Activated CD4-positive, CD25-positive, alpha-beta regulatory T cell treated with anti-CD3 and anti-CD28 coated beads, Interleukin-2, amount 50 U/mL, for 16 hours (primary cell): ENCODE data around the gene PDF.
A peak's percentile ranks its signal among the peaks of the same experiment; 100 is the strongest.
"Not testable (repeated sequence)": the region's sequence is repeated elsewhere in the genome, so short reads cannot be mapped to it uniquely, and the experiment has no call there.

Experiments
- DNase-seq: peaks from one replicate; pipeline ENCODE4 v3.0.0-alpha.2; 2020; ENCODE audit warnings: low read depth, low spot score

Gene PDF

DNA sequence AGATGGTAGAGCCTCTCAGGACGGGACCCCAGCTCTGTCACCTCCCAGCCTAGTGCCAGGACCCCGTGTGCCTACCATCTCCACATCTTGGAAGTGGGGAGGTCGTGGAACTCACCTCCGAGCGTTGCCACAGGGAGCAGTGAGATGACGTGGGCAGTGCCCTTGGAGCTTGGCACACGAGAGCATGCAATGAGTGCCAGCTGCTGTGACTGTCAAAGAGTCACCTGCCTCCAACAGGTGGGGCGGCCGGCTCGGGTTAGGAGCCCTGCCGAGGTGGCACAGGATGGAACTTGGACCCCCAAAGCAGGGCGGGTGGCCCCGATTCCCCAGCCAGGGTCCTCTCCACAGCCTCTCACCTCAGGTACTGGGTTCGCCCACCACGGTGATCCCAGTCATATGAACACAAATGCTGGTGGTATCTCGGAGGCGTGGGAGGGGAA, 13.8 kb downstream of the PDF start:
- DNase-seq = no peak

DNA sequence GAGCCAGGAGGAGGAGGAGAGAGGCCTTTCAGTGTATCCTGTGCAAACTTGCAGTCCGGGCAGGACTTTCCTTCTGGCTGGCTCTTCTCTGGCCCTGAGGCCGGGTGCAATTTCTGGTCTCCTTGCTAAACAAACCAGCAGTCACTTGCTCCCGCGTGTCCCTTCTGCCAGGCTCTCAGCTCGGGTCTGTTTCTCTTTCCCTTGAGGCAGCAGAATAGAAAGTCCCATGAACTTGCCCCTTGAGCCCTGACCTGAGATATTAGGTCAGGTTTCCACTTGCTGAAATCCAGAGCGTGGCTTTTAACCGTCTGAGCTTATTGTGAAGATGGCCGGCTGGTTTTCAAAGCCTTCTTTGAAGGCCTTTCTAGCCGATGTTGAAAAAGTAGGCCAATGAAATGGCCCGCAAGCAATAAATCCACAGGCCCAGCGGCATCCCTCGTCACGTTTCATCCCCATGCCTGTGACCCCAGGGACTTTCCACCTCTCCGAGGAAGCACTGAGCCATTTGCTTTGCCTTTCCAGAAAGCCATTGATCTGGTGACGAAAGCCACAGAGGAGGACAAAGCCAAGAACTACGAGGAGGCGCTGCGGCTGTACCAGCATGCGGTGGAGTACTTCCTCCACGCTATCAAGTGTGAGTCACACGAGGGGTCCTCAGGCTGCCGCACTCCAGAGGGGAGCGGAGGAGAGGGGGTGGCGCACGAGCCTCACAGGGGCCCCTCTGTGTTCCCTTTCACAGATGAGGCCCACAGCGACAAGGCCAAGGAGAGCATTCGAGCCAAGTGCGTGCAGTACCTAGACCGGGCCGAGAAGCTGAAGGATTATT, 14.7 kb downstream of the PDF start:
- no peak for DNase-seq

DNA sequence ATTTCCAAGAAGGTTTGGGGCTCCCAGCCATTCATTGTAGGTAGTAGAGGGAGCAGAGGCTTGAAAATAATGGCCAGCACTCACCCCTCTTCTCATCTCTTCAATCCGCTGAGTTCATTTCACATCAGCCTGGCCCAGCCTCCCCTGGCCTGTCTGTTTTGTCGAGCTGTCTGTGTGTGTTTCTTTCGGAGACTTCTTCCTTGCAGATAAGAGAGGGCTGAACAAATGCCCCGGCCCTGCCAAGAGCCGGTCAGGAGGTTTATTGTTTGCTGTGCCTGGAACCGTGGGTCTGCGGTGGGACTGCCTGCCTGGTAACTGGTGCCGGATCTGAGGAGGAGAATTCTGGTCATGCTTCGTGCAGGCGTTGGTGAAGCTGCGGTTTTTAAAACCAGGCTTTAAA, 15.9 kb downstream of the PDF start:
- DNase-seq = no peak

- DNase-seq = no peak
Observed at GRCh38 chr16:69313469-69313868, 16.9 kb downstream of the PDF start.

- DNase-seq = no peak
Observed at GRCh38 chr16:69311533-69312387, 18.6 kb downstream of the PDF start.

DNA sequence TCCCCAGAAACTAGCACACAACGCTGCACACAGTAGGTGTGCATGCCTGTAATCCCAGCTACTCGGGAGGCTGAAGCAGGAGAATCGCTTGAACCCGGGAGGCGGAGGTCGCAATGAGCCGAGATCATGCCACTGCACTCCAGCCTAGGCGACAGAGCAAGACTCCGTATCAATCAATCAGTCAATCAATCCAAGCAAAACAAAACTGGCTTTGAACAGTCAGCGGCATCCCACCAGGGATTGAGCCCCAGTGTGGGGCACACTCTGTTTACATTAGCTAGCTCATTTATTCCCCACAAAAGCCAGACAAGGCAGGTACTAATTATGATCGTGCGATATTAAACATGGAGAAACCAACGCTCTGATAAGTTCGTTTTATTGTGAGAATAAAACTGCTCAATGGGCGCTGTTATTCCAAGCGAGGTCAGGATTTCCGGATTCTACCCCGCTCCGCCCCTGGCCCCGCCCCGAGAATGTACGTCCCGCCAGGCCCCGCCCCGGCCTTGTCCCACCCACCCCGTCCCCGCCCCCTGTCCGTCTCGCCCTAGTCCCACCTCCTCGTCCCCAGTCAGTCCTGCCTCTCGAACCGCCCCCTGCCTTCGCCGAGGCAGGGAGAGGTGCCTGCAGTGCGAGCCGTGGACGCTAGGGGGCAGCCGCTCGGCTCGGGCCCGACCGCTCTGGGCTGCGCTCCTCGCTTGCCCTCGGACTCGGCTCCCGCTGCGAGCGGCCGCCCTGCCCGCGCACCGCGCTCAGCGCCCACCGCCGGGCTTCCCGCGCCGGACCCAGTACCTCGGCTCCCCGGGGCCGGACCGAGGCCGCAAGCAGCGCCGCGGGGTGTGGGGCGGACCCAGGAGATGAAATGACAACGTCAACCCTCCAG, 19.5 kb downstream of the PDF start, which contains the start of gene VPS4A:
VPS4A (plus strand) TSS at position 698 of the 880 bp plus-strand sequence; CDS start at position 860, 162 bp downstream.
- DNase-seq = peak; percentile 94

GRCh38 chr16:69309316-69309715, 21.1 kb downstream of the PDF start:
- no peak for DNase-seq

DNA sequence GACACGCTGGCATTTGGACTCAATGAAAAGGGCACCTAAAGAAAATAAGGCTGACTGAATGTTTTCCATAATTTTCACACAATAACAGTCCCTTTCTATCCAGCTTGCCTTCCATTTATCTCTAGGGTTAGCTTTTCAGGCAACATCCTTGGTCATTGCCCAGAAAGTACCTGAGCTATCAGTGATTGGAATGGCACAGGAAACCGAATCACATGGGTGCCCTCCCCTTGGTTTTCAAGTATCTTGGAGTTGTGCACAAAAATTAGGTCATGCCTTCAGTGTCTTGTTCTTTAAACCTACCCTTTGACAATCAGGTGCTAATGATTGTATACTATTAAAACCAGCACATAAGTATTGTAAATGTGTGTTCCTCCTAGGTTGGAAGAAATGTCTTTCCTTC, 22.5 kb downstream of the PDF start:
- DNase-seq = no peak

GRCh38 chr16:69307091-69307490, 23.3 kb downstream of the PDF start:
- no peak for DNase-seq

DNA sequence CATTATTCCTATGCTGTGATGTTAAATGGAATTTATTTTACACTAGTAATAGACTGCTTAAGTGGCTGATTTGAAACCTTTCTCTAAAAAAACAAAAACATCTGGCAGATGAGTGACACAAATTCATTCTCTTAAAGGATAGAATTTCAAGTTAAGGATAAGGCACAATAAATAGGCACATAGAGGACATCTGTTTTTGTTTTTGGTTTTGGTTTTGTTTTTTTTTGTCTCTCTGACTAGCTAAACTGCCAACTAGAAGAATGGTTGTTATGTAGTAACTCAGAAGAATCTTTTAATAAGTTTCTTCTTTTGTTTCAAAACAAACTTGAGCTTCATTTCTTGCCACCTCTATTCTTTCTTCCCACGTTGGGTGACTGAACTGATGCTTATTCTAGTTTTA, 24.4 kb downstream of the PDF start:
- no peak for DNase-seq

GRCh38 chr16:69302301-69302700, 28.1 kb downstream of the PDF start:
- DNase-seq = no peak

DNA sequence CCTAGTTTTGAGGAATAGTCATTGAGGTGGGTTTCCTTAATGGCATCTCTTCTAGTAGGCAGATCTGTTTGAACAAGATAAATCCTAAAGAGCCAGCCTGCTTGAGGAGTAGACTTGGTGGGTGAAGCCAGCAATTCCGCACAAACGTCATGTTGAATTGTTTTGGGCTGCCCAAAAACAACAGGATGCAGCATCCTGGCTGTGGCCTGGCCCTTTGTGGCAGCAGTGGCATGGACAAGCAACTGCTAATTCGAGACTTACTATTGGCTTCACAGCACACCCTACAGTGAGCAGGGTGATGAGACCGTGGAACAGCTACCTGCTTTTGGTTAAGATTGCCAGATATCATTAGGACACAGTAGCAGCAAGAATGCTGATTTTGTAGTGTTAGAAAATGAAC, 28.5 kb downstream of the PDF start:
- no peak for DNase-seq

DNA sequence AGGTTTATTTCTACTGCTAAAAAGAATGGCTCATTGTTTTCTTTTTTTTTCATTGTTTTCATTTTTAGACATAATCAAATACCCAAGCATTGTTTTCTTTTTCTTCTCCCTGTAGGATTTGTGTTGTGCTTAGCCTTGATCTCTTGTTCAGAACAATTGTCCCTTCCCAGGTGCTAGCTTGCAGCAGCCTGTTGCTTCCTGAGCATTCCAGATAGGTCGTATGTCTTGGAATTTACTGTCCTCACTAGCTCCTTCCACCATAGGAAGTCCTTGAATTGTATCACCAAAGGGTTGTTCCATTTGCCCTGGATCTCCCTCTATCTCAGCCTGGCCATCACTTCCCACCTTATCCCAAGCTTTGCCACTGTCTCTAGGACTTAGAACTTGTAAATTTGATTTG, 29.2 kb downstream of the PDF start:
- no peak for DNase-seq

GRCh38 chr16:69298261-69298660, 32.1 kb downstream of the PDF start:
- no peak for DNase-seq

GRCh38 chr16:69296771-69297170, 33.6 kb downstream of the PDF start:
- not testable (repeated sequence) for DNase-seq

GRCh38 chr16:69294051-69294450, 36.3 kb downstream of the PDF start:
- no peak for DNase-seq

- no peak for DNase-seq
Observed at GRCh38 chr16:69293401-69293800, 37.0 kb downstream of the PDF start.

- DNase-seq = not testable (repeated sequence)
Observed at GRCh38 chr16:69291657-69292056, 38.7 kb downstream of the PDF start.

GRCh38 chr16:69286941-69287713, 43.3 kb downstream of the PDF start:
- DNase-seq = peak; percentile 41

- no peak for DNase-seq
Observed at GRCh38 chr16:69285240-69285639, 45.1 kb downstream of the PDF start.

- no peak for DNase-seq
Observed at GRCh38 chr16:69283851-69284250, 46.5 kb downstream of the PDF start.
